ENCODE data around the gene NDST1.

The NDST1 gene

DNA sequence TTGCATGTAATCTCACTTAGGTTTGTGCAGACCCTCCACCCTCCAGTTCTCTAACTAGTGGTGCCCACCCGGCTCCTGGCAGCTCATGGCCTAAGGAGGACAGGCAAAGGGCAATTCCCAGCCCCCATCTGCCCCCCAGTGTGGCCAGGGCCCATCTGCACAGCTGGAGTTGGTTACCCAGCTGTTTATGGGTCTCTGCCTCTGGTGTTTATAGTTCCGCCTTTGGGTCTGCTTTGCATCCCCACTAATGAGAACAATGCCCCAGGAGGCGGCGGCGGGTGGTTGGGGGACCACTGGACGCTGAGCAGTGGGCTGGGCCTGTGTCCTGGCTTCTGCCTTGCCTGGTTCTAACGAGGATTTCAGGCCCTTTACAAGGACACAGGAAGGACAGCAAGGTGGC is 62.4 kb downstream of the NDST1 start:
- DNase-seq (ENCODE audit: low read depth in 2 of 2), result no peak

DNA sequence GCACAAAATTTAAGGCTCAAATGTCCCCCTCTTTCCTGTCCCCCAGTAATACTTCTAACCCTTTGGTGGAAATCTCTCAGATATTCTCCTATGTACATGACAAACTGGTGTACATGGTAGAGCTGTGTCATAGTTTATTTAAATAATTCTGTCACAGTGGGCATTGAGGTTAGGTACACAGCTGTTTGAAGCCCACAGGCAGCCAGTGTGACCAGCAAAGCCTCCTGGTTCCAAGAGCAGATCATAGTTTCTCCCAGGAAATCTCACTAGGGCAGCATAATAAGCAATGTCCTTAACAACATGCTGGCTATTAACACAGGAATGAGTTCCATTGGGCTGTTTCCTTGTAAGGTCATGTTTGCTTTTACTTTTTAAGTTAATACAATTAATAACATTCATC is 63.9 kb downstream of the NDST1 start:
- DNase-seq (ENCODE audit: low read depth in 2 of 2), result no peak

DNA sequence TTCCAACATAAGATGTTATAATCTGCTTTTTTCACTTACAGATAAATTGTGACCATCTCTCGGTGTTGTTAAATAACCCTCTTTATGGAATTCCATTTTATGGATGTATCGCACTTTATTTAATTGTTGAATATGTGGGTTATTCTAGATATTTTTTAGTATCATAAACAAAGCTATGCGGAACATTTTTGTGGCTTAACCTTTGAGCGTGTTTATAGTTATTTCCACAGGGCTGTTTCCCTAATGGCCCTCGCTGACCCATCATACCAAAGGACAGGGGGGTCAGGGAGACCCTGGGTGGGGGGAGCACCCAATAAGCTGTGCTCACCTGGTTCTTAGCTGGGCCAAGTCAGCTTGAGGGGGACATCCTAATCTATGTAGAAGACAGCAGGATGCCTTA is 65.3 kb downstream of the NDST1 start:
- no peak for DNase-seq (ENCODE audit: low read depth in 2 of 2)

DNA sequence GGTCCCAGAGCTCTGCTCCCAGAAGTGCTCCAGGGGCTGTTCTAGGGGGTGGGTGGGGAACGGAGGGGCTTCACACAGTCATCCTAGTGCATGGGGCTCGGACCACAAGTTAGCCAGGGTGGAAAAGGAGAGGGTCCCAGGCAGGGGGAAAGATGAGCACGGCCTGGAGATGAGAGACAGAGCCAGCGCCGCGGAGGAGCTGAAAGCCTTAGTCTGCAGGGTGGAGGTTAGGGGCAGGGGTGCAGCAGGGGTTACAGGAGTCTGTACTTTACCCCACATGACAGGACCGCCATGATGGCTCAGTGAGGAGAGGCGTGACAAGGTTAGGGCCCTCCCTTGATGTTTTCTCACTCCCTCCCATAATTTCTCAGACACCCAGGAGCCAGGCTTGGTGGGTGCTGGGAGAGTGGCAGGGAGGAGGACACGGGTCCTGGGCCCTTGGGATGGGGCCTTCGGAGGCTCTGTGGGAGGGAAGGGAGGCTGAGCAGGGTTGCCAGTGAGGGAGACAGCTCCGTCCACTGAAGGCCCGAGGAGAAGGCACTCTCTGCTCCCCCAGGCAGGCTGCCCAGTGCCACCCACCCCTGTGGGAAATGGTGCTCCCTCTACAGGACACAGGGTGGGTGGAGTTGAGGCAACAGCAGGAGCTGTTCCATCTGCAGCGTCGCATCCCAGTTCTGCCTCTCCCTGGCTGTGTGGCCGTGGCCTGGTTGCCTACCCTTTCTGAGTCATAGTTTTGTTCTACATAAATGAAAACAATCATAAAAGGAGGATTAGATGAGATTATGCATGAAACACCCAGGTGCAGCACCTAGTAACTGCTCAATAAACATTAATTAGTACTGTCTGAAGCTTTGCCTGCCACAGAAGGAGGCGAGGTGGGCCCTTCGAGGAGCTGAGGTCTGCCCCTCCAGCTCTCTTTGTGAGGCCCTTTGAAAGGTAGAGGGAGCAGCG is 66.2 kb downstream of the NDST1 start:
- DNase-seq (ENCODE audit: low read depth in 2 of 2), result no peak

DNA sequence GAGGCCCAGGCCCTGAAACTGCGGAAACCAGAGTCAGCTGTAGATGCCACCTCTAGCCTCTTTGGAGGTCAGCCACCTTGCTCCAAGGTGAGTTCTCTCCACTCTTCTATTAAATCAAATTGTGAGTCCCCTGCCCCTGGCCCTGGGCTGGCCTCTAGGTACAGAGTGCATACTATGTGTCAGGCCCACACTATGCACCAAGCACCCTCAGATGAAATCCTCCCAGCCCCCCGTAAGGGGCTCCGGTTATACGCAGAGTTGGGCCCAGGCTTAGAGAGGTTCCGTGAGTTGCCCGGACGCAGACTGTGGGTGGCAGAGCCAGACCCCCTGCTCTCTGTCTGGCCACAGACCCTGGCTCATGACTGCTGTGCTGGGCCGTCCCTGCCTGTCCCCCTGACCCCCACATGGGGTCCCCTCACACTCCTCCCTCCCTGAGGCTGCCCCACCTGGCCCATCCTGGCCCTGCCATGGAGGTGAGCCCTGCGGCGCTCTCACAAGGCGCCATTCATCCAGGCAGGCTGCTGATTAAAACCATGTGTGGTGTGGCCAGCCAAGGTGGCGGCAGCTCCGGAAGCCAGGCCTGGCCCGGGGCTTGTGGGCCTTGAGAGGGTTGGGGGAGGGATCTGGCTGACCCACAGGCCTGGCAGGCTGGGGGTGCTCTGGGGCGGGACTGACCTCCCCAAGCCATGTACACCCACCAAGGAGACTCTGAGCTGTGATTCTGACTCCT is 67.1 kb downstream of the NDST1 start:
- no peak for DNase-seq (ENCODE audit: low read depth in 2 of 2)

DNA sequence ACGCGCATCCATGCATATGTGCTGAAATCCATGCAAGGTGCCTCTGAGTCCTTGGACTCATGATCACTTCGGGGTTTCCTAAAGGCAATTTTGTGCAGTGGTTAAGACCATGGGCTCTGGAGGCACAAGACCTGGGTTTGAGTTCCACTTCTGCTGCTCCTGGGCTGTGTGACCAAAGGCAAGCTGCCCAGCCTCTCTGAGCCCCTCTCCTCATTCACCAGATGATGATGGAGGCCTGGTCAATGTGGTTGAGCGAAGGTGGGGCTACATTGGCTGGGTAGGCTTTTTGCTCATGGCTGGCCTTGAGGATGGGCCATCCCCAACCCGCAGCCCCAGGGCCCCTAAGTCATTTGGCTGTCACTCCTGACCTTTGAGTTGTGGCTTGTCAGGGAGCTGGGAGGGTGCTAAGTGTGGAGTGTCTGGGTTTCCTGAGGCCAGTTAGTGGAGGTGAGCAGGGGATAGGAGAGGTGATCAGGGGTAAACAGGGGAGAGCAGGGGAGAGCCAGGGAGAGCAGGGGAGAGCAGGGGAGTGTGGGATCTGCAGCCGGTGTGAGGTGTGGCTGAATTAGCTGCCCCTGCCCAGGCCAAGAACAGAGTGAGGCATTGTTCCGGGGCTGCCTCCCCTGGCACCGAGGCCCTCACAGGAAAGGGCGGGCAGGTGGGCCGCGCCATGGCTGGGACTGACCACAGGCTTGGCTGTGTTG is 68.0 kb downstream of the NDST1 start:
- no peak for DNase-seq (ENCODE audit: low read depth in 2 of 2)

DNA sequence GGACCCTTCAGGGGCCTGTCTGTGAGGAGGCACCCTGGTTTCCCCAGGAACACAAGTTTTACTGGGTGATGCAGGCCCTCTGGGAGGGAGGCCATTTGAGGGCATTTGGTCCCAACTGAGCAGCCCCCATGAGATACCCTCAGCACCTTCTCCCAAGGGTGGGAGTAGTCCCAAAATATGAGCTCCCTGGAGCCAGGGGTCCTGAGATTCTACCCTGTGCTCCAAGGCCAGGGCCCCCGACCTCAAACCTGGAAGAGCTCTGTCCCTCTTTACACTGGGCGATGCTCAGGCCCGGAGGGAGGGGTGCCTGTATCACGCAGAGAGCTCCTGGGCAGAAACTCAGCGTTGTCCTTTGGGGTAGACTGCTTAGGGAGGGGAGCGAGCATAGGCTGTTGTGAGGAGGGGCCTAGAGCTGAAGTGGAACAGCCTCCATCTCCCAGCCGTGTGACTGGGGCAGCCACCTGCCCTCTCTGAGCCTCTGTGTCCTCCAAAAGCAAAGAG is 68.6 kb downstream of the NDST1 start:
- DNase-seq (ENCODE audit: low read depth in 2 of 2), result no peak

DNA sequence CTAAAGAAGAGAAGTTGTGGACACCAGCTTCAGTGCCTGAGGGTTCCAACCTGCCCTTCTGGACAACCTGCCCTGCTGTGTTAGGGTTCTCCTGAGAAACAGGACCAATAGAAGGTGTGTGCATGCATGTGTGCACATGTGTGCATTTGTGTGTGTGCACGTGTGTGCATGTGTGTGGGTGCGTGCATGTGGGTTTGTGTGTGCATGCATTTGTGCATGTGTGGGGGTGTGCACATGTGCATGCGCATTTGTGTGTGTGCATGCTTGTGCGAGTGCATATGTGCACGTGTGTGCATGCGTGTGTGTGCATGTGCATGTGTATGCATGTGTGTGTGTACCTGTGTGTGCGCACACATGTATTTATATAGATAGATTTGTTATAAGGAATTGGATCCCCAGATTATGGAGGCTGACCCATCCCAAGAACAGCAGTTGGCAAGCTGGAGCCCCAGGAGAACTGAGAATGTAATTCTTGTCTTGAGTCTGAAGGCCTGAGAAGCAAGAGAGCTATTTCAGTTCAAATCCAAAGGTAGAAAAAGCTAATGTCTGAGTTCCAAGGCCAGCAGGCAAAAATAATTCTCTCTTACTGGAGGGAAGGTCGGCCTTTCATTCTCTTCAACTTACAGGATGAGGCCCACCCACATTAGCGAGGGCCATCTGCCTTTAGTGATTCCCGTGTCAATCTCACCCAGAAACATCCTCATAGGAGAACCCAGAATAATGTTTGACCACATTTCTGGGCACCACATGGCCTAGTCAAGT is 69.6 kb downstream of the NDST1 start:
- no peak for DNase-seq (ENCODE audit: low read depth in 2 of 2)

DNA sequence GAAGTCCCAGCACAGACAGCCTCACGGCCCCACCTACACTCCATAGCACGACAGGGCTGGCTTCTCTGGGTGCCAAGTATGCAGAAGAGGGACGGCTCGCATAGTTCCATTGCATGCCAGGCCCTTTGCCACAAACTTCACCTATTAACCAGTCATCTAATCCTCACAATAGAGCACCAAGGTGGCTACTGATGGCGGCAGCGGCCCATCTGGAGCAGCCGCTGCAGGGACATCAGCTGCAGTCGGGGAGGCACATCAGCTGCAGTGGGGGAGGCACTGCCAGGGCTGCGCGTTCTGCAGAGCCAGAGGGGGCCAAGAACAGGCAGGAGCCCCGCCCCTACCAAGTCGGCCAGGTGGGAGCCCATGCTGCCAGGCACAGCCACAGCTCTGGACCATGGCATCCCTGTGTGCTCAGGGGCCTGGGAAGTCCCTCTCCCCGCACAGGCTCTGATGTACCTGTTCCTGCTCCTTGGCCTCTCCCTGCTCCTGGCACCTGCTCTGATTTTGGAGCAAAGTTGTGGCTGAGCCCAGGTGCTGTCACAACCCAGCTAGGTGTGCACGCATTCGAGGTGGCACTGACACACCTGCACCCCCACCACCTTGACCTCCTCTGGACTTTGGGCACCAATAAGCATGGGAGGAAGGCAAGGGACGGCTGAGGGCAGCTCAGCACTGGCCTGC is 71.0 kb downstream of the NDST1 start:
- DNase-seq (ENCODE audit: low read depth in 2 of 2), result no peak

DNA sequence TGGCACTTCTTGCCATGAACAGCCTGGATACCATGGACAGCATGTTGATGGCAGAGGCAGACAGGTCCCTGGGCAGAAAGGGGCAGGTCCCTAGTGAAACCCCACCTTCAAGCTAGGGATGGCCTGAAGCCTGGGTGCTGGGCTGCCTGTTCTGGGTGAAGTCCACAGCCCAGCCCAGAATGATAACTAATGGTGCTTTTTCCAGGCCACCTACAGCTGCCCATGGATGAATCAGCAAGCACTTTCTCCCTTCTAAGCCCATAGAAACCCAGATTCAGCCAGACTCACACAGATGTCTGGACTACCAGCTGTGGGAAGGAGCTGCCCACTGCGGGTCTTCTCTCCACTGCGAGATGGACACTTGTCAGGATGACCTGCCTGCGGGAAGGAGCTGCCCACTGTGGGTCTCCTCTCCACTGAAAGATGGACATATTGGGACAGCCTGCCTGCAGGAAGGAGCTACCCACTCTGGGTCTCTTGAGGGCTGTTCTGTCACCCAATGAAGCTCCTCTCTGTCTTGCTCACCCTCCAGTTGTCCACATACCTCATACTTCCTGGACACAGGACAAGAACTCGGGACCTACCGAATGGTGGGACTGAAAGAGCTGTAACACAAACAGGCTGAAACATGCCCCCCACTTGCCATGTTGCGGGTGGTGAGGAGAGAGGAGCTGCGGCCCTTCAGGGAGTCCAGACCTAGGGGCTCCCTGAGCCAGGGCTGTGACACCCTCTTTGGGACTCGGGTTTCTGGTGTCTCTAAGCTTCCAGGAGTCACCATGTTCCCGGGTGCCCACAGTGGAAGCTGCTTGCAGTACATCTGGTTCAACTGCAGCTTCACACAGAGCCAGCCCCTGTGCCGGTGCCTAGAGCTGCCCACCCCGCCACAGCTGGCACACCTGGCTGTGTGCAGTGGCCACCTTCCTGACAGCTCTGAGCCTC is 71.8 kb downstream of the NDST1 start:
- no peak for DNase-seq (ENCODE audit: low read depth in 2 of 2)

DNA sequence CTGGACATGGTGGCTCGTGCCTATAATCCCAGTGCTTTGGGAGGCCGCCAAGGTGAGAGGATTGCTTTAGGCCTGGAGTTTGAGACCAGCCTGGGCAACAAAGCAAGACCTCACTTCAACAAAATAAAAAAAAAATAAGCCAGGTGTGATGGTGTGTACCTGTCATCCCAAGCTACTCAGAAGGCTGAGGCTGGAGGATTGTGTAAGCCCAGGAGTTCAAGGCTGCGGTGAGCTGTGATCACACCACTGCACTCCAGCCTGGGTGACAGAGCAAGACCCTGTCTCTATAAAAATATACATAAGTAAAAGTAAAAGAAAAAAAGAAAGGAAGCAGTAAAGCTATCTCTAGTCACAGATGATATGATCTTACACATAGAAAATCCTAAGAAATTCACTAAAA is 73.0 kb downstream of the NDST1 start:
- no peak for DNase-seq (ENCODE audit: low read depth in 2 of 2)

DNA sequence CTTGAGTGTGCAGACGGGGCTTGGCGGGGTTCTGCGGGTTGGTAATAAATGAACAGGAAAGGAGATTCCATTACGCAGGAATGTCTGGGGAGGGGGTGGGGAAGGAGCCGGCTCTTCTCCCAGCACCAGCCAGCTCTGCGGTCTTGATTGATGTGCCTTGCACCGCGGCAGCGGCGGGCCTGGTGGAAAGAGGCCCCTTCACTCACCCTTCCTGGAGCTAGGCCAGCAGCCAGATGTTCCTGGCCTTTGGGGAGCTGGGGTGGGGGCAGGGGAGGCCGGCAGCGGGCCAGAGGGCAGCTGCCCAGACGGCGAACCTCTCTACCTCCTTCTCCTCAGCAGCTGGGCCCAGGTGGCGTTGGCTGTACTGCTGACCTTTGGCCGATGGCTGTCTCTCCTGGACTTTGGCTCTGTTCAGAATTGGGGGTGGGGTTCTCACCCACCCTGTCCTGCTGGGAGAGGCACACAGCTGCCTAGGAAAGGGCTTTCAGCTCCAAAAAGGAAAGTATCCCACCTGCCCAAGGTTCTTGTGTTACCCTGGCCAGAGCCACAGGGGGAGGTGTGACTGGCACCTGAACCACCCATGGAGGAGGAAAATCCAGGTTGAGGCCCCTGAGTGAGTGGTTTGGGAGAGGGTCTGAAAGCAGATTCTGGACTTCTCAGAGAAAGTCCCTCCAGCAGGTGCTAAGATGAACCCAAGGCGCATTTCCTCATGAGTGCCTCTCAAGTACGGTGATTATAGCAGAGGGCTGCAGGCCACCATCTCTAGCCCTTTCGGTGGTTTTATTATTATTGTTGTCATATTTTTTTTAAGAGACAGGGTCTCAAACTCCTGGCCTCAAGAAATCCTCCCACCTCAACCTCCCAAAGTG is 74.5 kb downstream of the NDST1 start:
- DNase-seq (ENCODE audit: low read depth in 2 of 2), result no peak

DNA sequence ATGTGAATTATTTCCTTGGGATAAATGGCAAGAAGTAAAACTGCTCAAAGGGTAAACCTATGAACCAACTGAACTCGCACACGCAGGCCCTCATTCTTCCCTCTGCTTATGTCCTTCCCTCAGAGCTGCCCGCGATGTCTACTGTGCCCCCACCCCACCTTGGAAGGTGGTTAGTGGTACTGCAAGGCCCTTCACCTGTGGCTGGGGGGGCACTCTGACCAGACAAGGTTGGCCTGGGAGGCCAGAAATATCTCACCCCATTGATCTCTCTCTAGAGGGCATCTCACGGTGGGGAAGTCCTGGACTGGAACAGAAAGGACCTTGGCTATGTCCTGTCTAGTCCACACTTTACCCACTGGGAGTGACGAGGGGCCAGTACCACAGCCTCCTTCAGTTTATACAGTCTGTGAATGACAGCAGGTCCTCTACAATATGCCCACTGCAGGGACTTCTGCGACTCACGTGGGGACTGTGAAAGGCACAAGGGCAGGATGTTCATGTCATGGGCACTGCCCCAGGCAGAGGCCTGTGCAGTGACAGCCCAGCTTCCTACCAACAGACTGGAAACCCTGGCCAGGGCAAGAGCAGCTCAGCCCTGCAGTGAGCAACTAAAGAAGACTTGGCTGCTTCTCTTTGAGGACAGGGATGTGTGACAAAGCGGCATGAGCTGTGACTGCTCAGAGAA is 75.8 kb downstream of the NDST1 start:
- DNase-seq (ENCODE audit: low read depth in 2 of 2), result no peak

DNA sequence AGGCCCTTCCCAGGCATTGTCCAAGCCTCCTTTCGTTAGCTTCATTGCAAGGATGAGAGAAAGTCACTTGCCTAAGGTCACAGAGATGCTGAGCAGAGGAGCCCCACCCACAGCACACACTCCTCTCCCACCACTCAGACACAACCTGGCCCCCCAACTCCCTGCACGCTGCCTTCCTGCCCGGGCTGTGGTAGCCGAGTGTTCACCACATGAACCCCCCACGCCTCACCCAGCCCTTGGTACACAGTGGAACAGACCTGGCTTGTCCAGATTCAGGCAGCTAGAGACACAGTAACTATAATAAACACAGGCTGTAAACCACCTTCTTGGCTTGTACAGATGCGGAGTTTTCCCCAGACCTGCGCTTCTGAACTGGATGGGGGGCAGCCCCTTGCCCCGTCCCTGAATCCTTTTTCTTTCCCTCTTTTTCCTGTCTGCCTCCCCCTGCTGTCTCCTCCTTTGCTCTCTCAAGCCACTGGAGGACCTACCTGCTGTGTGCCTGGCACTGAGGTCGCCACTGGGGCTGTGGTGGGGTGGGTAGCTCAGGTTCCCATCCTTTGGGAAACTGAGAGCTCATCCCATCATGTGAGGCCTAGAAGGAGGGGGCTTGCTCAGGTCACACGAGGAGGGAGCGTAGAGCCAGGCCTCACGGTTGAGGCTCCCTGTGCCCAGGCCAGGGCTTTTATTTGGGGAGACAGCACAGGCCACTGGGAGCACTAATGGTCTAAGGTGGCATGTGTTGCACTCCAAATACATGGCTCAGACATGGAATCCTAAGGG is 76.8 kb downstream of the NDST1 start:
- DNase-seq (ENCODE audit: low read depth in 2 of 2), result no peak

DNA sequence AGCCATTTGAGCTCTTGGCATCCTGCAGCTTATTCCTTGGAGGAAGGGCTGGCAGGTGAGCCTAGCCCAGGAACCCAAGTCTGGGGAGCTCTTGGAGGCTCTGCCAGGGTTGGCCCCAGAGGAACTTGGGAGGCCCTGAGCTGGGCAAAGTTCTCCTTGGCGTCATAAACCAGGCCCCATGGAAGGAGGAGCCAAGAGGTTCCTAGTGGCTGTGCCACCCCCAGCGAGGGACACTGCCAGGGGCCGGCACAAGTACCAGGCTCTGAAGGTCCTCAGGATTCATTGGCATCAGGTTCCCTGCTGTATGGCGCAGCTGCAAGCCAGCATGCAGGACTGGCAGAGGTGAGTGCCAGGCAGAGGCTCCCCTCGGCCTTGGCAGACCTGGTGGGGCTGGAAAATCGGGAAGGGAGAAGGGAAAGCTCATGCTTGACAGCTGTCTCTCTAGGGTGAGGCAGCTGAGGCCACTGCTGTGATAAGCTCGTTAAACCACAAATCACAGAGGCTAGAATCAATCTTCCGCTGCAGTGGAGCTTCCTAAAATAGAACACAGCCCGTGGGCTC is 77.9 kb downstream of the NDST1 start:
- no peak for DNase-seq (ENCODE audit: low read depth in 2 of 2)

DNA sequence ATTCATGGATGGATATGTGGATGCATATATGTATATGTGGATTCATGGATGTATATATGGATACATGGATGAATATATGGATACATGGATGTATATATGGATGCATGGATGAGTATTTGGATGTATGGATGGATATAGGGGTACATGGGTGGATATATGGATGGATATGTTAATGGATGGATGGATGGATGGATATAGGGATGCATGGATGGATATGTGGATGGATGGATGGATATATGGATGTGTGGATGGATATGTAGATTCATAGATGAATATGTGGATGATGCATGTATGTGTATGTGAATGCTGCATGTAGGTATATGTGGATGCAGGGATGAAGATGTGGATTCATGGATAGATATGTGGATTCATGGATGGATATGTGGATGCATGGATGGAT is 79.1 kb downstream of the NDST1 start:
- no peak for DNase-seq (ENCODE audit: low read depth in 2 of 2)
